ENCODE results near the gene MYO1E. TPM values are rescaled to one million over a fixed set of nuclear protein-coding genes. Genes with fewer than 3 reads are reported as not detected.

Gene MYO1E
- total and polyA plus RNA-seq, 2 of the 4 experiments (the other 2 are of a cell fraction), result 13.4 to 37.3 TPM

- Histone ChIP-seq H2AFZ (replicated peaks; ENCODE audit: low read length, poor library complexity) (peak overlapping the region; percentile 53), H3K14ac (replicated peaks; ENCODE audit: low read depth, low read length) (no peak overlapping the region), H3K4me3 (ENCODE audit: insufficient read depth, low read depth, low read length) (no peak overlapping the region), H3K56ac (ENCODE audit: extremely low read depth, insufficient read depth, low read length) (no peak overlapping the region), H3K4ac (ENCODE audit: low read depth, low read length) (no peak overlapping the region), H2AK5ac (ENCODE audit: low read depth, low read length) (no peak overlapping the region), H3K4me1 (ENCODE audit: control insufficient read depth, insufficient read depth, low read length) (no peaks in the 10 kb centered on the region), H3K9me3 (ENCODE audit: control insufficient read depth, insufficient read depth, low read length) (no peaks in the 10 kb centered on the region), H4K8ac (ENCODE audit: low read depth in 2 of 2, low read length in 2 of 2) (no peak overlapping the region), H3K9me1 (ENCODE audit: insufficient read depth, low read length) (no peaks in the 10 kb centered on the region), H4K20me1 (ENCODE audit: insufficient read depth, low read length) (no peaks in the 10 kb centered on the region), H3K4me2 (ENCODE audit: low read depth, low read length) (no peak overlapping the region), H3K18ac (ENCODE audit: low read depth, low read length) (no peak overlapping the region), H3K9ac (ENCODE audit: low read depth, low read length) (no peak overlapping the region), H2BK120ac (ENCODE audit: low read depth, low read length) (no peak overlapping the region), H3K79me1 (ENCODE audit: low read depth in 1 of 2, low read length in 2 of 2) (peaks cover 13 to 16% of the 10 kb centered on the region in 2 experiments; a peak in 3 of 4 replicates), H3K23ac (ENCODE audit: low read depth, low read length) (no peak overlapping the region), H4K5ac (ENCODE audit: low read depth, low read length) (no peak overlapping the region), H2BK20ac (ENCODE audit: low read depth, low read length) (no peak overlapping the region), H3K27ac (ENCODE audit: insufficient read depth, low read length) (no peak overlapping the region), H2BK5ac (ENCODE audit: low read depth, low read length, poor library complexity, severe bottlenecking) (no peak overlapping the region), H4K91ac (ENCODE audit: insufficient read depth, low read depth, low read length) (no peak overlapping the region), H3K36me3 (ENCODE audit: control insufficient read depth, insufficient read depth, low read length) (no peaks in the 10 kb centered on the region), H3K27me3 (ENCODE audit: control insufficient read depth, insufficient read depth, low read length) (no peaks in the 10 kb centered on the region), H2BK15ac (ENCODE audit: low read depth, low read length) (no peak overlapping the region), H2AK9ac (replicated peaks; ENCODE audit: low read depth, low read length, poor library complexity) (no peak overlapping the region)
- TF ChIP-seq SMC3 (IDR thresholded peaks at IDR 0.05; ENCODE audit: low read depth, low read length), result peak; percentile 81
- TF ChIP-seq USF2 (IDR thresholded peaks at IDR 0.05; ENCODE audit: low read depth, low read length), result no peak
- peak; percentile 76 for TF ChIP-seq RAD21 (IDR thresholded peaks at IDR 0.05; ENCODE audit: low read length)
- TF ChIP-seq, protein P1, sequence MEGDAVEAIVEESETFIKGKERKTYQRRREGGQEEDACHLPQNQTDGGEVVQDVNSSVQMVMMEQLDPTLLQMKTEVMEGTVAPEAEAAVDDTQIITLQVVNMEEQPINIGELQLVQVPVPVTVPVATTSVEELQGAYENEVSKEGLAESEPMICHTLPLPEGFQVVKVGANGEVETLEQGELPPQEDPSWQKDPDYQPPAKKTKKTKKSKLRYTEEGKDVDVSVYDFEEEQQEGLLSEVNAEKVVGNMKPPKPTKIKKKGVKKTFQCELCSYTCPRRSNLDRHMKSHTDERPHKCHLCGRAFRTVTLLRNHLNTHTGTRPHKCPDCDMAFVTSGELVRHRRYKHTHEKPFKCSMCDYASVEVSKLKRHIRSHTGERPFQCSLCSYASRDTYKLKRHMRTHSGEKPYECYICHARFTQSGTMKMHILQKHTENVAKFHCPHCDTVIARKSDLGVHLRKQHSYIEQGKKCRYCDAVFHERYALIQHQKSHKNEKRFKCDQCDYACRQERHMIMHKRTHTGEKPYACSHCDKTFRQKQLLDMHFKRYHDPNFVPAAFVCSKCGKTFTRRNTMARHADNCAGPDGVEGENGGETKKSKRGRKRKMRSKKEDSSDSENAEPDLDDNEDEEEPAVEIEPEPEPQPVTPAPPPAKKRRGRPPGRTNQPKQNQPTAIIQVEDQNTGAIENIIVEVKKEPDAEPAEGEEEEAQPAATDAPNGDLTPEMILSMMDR (conservative IDR thresholded peaks at IDR 0.05; ENCODE audit: low read depth, low read length), result peak; percentile 59
- TF ChIP-seq, protein P2, sequence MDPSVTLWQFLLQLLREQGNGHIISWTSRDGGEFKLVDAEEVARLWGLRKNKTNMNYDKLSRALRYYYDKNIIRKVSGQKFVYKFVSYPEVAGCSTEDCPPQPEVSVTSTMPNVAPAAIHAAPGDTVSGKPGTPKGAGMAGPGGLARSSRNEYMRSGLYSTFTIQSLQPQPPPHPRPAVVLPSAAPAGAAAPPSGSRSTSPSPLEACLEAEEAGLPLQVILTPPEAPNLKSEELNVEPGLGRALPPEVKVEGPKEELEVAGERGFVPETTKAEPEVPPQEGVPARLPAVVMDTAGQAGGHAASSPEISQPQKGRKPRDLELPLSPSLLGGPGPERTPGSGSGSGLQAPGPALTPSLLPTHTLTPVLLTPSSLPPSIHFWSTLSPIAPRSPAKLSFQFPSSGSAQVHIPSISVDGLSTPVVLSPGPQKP (IDR thresholded peaks at IDR 0.05; ENCODE audit: borderline replicate concordance, low read depth, low read length), result no peak
- TF ChIP-seq RCOR1 (IDR thresholded peaks at IDR 0.05; ENCODE audit: insufficient replicate concordance, low read length), result no peak
- no peak for TF ChIP-seq RFX5 (IDR thresholded peaks at IDR 0.05; ENCODE audit: low read depth, low read length)
- no peak for TF ChIP-seq POLR2A (IDR thresholded peaks at IDR 0.05; ENCODE audit: low read depth, low read length)
- TF ChIP-seq NFE2L2 (IDR thresholded peaks at IDR 0.05; ENCODE audit: low read depth, low read length), result no peak
- ChIA-PET POLR2A (ENCODE audit: unreplicated experiment) (no interaction called here), CTCF (interaction anchor here (0.6 to 1.8 kb wide), 12 partner anchors 9 to 272 kb away, joined by 3 to 7 read pairs (median 4); no protein-coding TSS in a partner anchor)
- peak; percentile 74 for DNase-seq
- dilution Hi-C loops (cut with HindIII; ENCODE audit: low sequenced_read_pairs, unreplicated experiment), result no loop called here
- in situ Hi-C loops (cut with MboI; ENCODE audit: low sequenced_read_pairs), result loop anchor here (10.0 kb wide), 1 partner anchor 247 kb away; no protein-coding TSS in a partner anchor
- peak; percentile 93 for ATAC-seq (ENCODE audit: low read depth)
- no TSS peak for BruUV-seq (replicated peaks)
- intact Hi-C loops (cut with micrococcal nuclease), result loop anchor here (1.0 kb wide), 3 partner anchors 125 to 245 kb away; partner anchors contain the start of gene MYO1E
- WGBS, 2 experiments (ENCODE audit: extremely low coverage in 2 of 2, insufficient read length in 1 of 2), result 27% methylated on average over 2 of the region's 2 CpGs; no CpG with 5 or more reads in 1 of the 2 experiments
Observed at GRCh38 chr15:59247364-59247763, 125.3 kb downstream of the MYO1E start.

Measured in IMR-90 (cell line).